Ishikawa (cell line): ENCODE data around the gene KCNN1.
A peak's percentile ranks its signal among the peaks of the same experiment; 100 is the strongest.

Experiments used
- CEBPB ChIP-seq: IDR thresholded peaks from 2 replicates; pipeline ENCODE4 v1.6.1; 2012
- CREB1 ChIP-seq: IDR thresholded peaks from 2 replicates; pipeline ENCODE4 v1.6.1; 2012; ENCODE audit warnings: low read depth
- EGR1 ChIP-seq: IDR thresholded peaks from 2 replicates; pipeline ENCODE4 v1.6.1; 2012
- EP300 ChIP-seq: IDR thresholded peaks from 2 replicates; pipeline ENCODE4 v1.6.1; 2012; ENCODE audit warnings: borderline replicate concordance
- FOXM1 ChIP-seq: IDR thresholded peaks from 2 replicates; pipeline ENCODE4 v1.6.1; 2012; ENCODE audit warnings: low read depth, borderline replicate concordance
- MAX ChIP-seq: IDR thresholded peaks from 2 replicates; pipeline ENCODE4 v1.6.1; 2012
- NFIC ChIP-seq: IDR thresholded peaks from 2 replicates; pipeline ENCODE4 v1.6.1; 2012
- RAD21 ChIP-seq: IDR thresholded peaks from 2 replicates; pipeline ENCODE4 v1.6.1; 2012; ENCODE audit warnings: low read depth
- REST ChIP-seq: IDR thresholded peaks from 2 replicates; pipeline ENCODE4 v1.6.1; 2012; ENCODE audit warnings: low read depth, mild to moderate bottlenecking
- TAF1 ChIP-seq: IDR thresholded peaks from 2 replicates; pipeline ENCODE4 v1.6.1; 2012; ENCODE audit warnings: low read depth, mild to moderate bottlenecking
- TCF12 ChIP-seq: IDR thresholded peaks from 2 replicates; pipeline ENCODE4 v1.6.1; 2012; ENCODE audit warnings: low read depth
- TEAD4 ChIP-seq: IDR thresholded peaks from 2 replicates; pipeline ENCODE4 v1.6.1; 2012
- USF1 ChIP-seq: IDR thresholded peaks from 2 replicates; pipeline ENCODE4 v1.6.1; 2012
- YY1 ChIP-seq: IDR thresholded peaks from 2 replicates; pipeline ENCODE4 v1.6.1; 2012; ENCODE audit warnings: low read depth
- ZBTB7A ChIP-seq: IDR thresholded peaks from 2 replicates; pipeline ENCODE4 v1.6.1; 2012; ENCODE audit warnings: low read depth

Gene KCNN1

GRCh38 chr19:17938092-17938845 is 28.6 kb upstream of the KCNN1 start:
- TF ChIP-seq YY1 (no peak), RAD21 (peak; percentile 88), TEAD4 (no peak), EGR1 (no peak), MAX (no peak), CEBPB (no peak), TCF12 (no peak), FOXM1 (no peak)

- TF ChIP-seq EP300 (no peak), TCF12 (no peak), MAX (no peak), USF1 (no peak), TEAD4 (no peak), ZBTB7A (no peak), TAF1 (no peak), RAD21 (no peak), REST (no peak), EGR1 (no peak), NFIC (no peak), FOXM1 (no peak), CEBPB (no peak), YY1 (no peak), CREB1 (no peak)
Measured at GRCh38 chr19:17942181-17942580, 24.7 kb upstream of the KCNN1 start.

- TF ChIP-seq REST (no peak), NFIC (no peak), CEBPB (no peak), EGR1 (no peak), TCF12 (no peak), RAD21 (no peak), ZBTB7A (no peak), MAX (no peak), USF1 (no peak), YY1 (no peak), CREB1 (no peak)
Measured at GRCh38 chr19:17942582-17943273, 24.2 kb upstream of the KCNN1 start.

- no peak for TF ChIP-seq USF1
- no peak for TF ChIP-seq CREB1
- TF ChIP-seq EGR1 = no peak
- TF ChIP-seq ZBTB7A = no peak
- TF ChIP-seq REST = no peak
- no peak for TF ChIP-seq NFIC
- no peak for TF ChIP-seq TEAD4
- TF ChIP-seq RAD21 = no peak
- no peak for TF ChIP-seq YY1
- TF ChIP-seq CEBPB = no peak
Measured at GRCh38 chr19:17943274-17944221, 23.4 kb upstream of the KCNN1 start.
